ENCODE results near the gene SSC5D. TPM values are rescaled to one million over a fixed set of nuclear protein-coding genes. Genes with fewer than 3 reads are reported as not detected.

SSC5D gene
- total and polyA plus RNA-seq, 9 of the 15 experiments (the other 6 are each of a cell fraction or from before 2014, with no cell fraction given), result 0.04 to 0.71 (median 0.14) TPM; not detected in 2

DNA sequence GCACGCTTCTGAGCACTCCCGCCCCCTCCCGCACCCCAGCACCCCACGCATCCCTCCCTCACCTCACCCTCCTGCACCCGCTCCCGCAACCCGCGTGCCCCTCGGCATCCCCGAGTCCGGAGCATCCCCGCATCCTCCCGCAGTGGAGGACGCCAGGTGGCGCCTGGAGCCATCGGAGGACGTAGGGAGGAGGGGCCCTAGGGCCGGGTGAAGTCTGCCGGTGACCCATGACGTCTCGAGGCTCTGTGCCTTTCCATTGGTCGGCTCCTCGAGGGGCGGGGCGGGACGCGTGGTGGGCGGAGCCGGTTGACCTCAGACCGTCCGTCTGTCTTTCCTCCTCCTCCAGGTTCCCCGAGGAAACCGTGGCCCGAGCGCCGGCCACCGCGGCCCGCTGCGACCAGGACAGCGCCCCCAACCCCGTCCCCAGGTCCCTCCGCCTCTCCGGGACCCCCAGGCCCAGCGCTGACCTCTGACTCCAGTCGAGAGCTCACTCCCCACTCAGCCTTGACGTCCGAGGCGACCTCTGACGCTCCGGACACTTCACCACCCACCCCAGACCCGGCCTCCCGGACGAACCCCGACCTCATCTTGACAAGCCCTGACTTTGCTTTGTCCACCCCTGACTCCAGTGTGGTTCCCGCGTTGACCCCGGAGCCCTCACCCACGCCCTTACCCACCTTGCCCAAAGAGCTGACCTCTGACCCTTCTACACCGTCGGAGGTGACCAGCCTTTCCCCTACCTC, 28.8 kb downstream of the SSC5D start (continued):
- TF ChIP-seq, protein P1, sequence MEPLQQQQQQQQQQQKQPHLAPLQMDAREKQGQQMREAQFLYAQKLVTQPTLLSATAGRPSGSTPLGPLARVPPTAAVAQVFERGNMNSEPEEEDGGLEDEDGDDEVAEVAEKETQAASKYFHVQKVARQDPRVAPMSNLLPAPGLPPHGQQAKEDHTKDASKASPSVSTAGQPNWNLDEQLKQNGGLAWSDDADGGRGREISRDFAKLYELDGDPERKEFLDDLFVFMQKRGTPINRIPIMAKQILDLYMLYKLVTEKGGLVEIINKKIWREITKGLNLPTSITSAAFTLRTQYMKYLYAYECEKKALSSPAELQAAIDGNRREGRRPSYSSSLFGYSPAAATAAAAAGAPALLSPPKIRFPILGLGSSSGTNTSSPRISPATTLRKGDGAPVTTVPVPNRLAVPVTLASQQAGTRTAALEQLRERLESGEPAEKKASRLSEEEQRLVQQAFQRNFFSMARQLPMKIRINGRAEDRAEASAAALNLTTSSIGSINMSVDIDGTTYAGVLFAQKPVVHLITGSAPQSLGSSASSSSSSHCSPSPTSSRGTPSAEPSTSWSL (CRISPR knock-in tag; IDR thresholded peaks at IDR 0.05; ENCODE audit: borderline replicate concordance), result no peak
- TF ChIP-seq ETV5 (CRISPR knock-in tag; IDR thresholded peaks at IDR 0.05; ENCODE audit: low read depth) (no peak), CLOCK (CRISPR knock-in tag; IDR thresholded peaks at IDR 0.05; ENCODE audit: borderline replicate concordance) (no peak), HNRNPK (IDR thresholded peaks at IDR 0.05; ENCODE audit: low read depth, low read length, poor library complexity, severe bottlenecking) (no peak), NR2F6 (CRISPR knock-in tag; IDR thresholded peaks at IDR 0.05) (no peak), STAG1 (CRISPR knock-in tag; IDR thresholded peaks at IDR 0.05; ENCODE audit: borderline replicate concordance) (peak; percentile 73; the same call in 1 of the 2 replicates), KDM4B (IDR thresholded peaks at IDR 0.05; ENCODE audit: borderline replicate concordance in 2 of 2, low read depth in 1 of 2) (no peak), HCFC1 (IDR thresholded peaks at IDR 0.05; ENCODE audit: low read depth, low read length) (peak; percentile 47), MAFK (IDR thresholded peaks at IDR 0.05; ENCODE audit: low read length) (no peak), CEBPB (tag; IDR thresholded peaks at IDR 0.05) (no peak), SNRNP70 (optimal IDR thresholded peaks at IDR 0.05; ENCODE audit: low read depth, low read length) (no peak), BRD4 (IDR thresholded peaks at IDR 0.05) (no peak), SMARCE1 (IDR thresholded peaks at IDR 0.05) (no peak)
- TF ChIP-seq, protein P2, sequence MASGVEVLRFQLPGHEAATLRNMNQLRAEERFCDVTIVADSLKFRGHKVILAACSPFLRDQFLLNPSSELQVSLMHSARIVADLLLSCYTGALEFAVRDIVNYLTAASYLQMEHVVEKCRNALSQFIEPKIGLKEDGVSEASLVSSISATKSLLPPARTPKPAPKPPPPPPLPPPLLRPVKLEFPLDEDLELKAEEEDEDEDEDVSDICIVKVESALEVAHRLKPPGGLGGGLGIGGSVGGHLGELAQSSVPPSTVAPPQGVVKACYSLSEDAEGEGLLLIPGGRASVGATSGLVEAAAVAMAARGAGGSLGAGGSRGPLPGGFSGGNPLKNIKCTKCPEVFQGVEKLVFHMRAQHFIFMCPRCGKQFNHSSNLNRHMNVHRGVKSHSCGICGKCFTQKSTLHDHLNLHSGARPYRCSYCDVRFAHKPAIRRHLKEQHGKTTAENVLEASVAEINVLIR (CRISPR knock-in tag; IDR thresholded peaks at IDR 0.05), result peak; percentile 95
- TF ChIP-seq, protein P3, sequence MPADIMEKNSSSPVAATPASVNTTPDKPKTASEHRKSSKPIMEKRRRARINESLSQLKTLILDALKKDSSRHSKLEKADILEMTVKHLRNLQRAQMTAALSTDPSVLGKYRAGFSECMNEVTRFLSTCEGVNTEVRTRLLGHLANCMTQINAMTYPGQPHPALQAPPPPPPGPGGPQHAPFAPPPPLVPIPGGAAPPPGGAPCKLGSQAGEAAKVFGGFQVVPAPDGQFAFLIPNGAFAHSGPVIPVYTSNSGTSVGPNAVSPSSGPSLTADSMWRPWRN (IDR thresholded peaks at IDR 0.05; ENCODE audit: low read depth), result peak; percentile 68; the same call in 1 of the 2 replicates
- TF ChIP-seq, protein P4, sequence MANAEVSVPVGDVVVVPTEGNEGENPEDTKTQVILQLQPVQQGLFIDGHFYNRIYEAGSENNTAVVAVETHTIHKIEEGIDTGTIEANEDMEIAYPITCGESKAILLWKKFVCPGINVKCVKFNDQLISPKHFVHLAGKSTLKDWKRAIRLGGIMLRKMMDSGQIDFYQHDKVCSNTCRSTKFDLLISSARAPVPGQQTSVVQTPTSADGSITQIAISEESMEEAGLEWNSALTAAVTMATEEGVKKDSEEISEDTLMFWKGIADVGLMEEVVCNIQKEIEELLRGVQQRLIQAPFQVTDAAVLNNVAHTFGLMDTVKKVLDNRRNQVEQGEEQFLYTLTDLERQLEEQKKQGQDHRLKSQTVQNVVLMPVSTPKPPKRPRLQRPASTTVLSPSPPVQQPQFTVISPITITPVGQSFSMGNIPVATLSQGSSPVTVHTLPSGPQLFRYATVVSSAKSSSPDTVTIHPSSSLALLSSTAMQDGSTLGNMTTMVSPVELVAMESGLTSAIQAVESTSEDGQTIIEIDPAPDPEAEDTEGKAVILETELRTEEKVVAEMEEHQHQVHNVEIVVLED (CRISPR knock-in tag; IDR thresholded peaks at IDR 0.05), result no peak
- TF ChIP-seq, protein P5, sequence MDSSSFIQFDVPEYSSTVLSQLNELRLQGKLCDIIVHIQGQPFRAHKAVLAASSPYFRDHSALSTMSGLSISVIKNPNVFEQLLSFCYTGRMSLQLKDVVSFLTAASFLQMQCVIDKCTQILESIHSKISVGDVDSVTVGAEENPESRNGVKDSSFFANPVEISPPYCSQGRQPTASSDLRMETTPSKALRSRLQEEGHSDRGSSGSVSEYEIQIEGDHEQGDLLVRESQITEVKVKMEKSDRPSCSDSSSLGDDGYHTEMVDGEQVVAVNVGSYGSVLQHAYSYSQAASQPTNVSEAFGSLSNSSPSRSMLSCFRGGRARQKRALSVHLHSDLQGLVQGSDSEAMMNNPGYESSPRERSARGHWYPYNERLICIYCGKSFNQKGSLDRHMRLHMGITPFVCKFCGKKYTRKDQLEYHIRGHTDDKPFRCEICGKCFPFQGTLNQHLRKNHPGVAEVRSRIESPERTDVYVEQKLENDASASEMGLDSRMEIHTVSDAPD (CRISPR knock-in tag; IDR thresholded peaks at IDR 0.05), result no peak
